Esophagus muscularis mucosa (tissue), 3 donors: Measurements from ENCODE around the gene GUCD1.
"Not testable (repeated sequence)": the region's sequence is repeated elsewhere in the genome, so short reads cannot be mapped to it uniquely, and the experiment has no call there.

Experiments
- POLR2AphosphoS5 ChIP-seq, 2 donors: sonication (generic); formaldehyde crosslinking; IDR thresholded peaks; one replicate each; pipeline ENCODE4 v1.6.1; 2017; ENCODE audit warnings: antibody characterized with exemption in 2 of 2
- TF ChIP-seq, protein P1 (sequence below), 3 experiments: fragments of 200-600 bp in 2 of 3; fragments of 450-650 bp in 1 of 3; sonication (generic) in 2 of 3; IDR thresholded peaks; one replicate each; pipeline ENCODE4 v1.5.1; 2017 to 2019; ENCODE audit warnings: antibody characterized with exemption in 3 of 3, mild to moderate bottlenecking in 2 of 3, moderate library complexity in 1 of 3

DNA sequence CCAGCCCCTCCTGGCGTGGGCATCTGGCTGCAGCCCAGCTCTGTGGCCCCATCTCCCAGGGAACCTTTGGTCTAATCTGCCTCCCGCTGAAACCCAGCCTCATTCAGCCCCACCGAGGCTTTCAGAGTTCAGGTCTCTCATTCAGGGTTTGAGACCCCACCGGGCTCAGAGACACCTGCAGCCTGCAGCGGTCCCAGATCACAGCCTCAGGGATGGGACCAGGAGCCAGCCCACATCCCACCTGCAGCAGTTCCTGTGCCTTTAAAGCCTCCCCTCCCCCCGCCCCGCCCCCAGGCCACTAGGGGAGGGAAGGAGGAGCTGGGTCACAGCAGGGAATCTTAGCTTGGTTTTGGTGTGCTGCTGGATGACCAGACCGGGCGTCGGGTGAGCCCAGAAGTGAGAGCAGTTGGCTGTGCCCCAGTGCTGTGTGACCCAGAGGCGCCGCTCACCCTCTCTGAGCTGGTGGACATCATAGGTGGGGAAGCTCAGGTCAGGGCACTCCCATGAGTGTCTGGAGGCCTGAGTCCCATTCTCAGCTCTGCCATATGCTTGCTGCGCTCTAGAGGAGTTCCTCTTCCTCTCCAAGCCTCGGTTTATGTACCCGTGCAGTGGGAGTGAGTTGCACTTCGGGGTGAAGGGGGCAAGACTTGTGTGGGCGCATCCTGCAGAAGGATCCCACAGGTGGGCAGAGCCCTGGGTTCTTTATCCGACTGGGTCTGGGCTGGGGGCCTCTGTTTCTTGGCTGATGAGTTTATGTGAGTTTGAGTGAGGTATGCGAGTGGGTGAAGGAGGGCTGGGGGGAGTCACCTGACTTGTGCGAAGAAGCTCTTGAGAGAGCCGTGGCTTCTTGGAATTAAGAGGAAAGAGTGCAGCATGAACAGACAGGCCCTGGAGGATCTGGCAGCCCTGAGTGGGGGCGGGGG, 48.2 kb upstream of the GUCD1 start, which contains the start of gene GGT1:
- TF ChIP-seq, protein P1, sequence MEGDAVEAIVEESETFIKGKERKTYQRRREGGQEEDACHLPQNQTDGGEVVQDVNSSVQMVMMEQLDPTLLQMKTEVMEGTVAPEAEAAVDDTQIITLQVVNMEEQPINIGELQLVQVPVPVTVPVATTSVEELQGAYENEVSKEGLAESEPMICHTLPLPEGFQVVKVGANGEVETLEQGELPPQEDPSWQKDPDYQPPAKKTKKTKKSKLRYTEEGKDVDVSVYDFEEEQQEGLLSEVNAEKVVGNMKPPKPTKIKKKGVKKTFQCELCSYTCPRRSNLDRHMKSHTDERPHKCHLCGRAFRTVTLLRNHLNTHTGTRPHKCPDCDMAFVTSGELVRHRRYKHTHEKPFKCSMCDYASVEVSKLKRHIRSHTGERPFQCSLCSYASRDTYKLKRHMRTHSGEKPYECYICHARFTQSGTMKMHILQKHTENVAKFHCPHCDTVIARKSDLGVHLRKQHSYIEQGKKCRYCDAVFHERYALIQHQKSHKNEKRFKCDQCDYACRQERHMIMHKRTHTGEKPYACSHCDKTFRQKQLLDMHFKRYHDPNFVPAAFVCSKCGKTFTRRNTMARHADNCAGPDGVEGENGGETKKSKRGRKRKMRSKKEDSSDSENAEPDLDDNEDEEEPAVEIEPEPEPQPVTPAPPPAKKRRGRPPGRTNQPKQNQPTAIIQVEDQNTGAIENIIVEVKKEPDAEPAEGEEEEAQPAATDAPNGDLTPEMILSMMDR (IDR thresholded peaks at IDR 0.05): not testable (repeated sequence)
- not testable (repeated sequence) for TF ChIP-seq POLR2AphosphoS5 (IDR thresholded peaks at IDR 0.05)
